HG03135 (cell line): ENCODE data around the gene IFT122.

Experiments
- ATAC-seq: cut with Tn5 transposase; IDR thresholded peaks from one replicate; pipeline ENCODE4 v1.9.1; 2021; ENCODE audit warnings: mild to moderate bottlenecking, moderate library complexity; ENCODE audit not compliant: unreplicated experiment

The IFT122 gene

GRCh38 chr3:129553719-129554118 lies 113.7 kb downstream of the IFT122 start:
- no peak for ATAC-seq

GRCh38 chr3:129554356-129555152 lies 114.5 kb downstream of the IFT122 start:
- no peak for ATAC-seq

GRCh38 chr3:129555153-129555550 lies 115.1 kb downstream of the IFT122 start:
- no peak for ATAC-seq

- no peak for ATAC-seq
These were observed 115.8 kb downstream of the IFT122 start for GRCh38 chr3:129555616-129556357.

- ATAC-seq, result no peak
These were observed 116.3 kb downstream of the IFT122 start for GRCh38 chr3:129556358-129556695.

GRCh38 chr3:129556890-129557547 lies 117.0 kb downstream of the IFT122 start:
- ATAC-seq, result no peak

GRCh38 chr3:129557548-129557894 lies 117.5 kb downstream of the IFT122 start:
- ATAC-seq, result no peak

- ATAC-seq, result no peak
These were observed 118.2 kb downstream of the IFT122 start for GRCh38 chr3:129558081-129558771.

GRCh38 chr3:129558772-129559564 lies 118.9 kb downstream of the IFT122 start:
- no peak for ATAC-seq

GRCh38 chr3:129559565-129560079 lies 119.6 kb downstream of the IFT122 start:
- ATAC-seq, result no peak

GRCh38 chr3:129560269-129560787 lies 120.3 kb downstream of the IFT122 start:
- no peak for ATAC-seq

GRCh38 chr3:129560911-129561594 lies 121.0 kb downstream of the IFT122 start:
- ATAC-seq, result no peak

GRCh38 chr3:129561619-129562248 lies 121.7 kb downstream of the IFT122 start:
- ATAC-seq, result no peak

GRCh38 chr3:129562803-129563202 lies 122.8 kb downstream of the IFT122 start:
- ATAC-seq, result no peak

GRCh38 chr3:129563332-129563731 lies 123.3 kb downstream of the IFT122 start:
- no peak for ATAC-seq

GRCh38 chr3:129563850-129564535 lies 124.0 kb downstream of the IFT122 start:
- ATAC-seq, result no peak

- no peak for ATAC-seq
These were observed 125.1 kb downstream of the IFT122 start for GRCh38 chr3:129564981-129565644.

- no peak for ATAC-seq
These were observed 125.9 kb downstream of the IFT122 start for GRCh38 chr3:129565902-129566301.
